ENCODE results near the gene RABIF.
"Not testable (repeated sequence)": the region's sequence is repeated elsewhere in the genome, so short reads cannot be mapped to it uniquely, and the experiment has no call there.

Gene RABIF

GRCh38 chr1:202834771-202835547, 54.0 kb downstream of the RABIF start:
- no peak for DNase-seq (ENCODE audit: low spot score)

DNA sequence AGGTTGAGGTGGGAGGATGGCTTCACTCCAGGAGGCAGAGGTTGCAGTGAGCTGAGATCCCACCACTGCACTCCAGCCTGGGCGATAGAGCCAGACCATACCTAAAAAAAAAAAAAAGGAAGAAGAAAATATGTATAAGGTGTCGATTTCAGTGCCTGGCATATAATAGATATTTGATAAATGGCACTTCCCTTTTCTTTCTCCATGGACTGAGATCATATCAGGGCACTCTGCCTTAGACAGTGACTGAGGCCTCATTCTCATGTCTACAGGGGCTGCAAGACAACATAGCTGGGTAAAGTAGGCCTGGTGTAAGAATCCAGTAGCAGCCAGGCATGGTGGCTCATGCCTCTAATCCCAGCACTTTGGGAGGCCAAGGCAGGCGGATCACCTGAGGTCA, 57.0 kb downstream of the RABIF start:
- no peak for DNase-seq (ENCODE audit: low spot score)

GRCh38 chr1:202829223-202829622, 59.7 kb downstream of the RABIF start:
- DNase-seq (ENCODE audit: low spot score), result not testable (repeated sequence)
